HFF-Myc (cell line): ENCODE results near the gene LRCH1.

Source experiments
- DNase-seq: peaks from one replicate; pipeline ENCODE4 v3.0.0-alpha.2; 2011; ENCODE audit warnings: low read depth; ENCODE audit errors: extremely low read depth
- H3K4me3 ChIP-seq: replicated peaks from 2 replicates; pipeline ENCODE4 v1.5.1; 2011; ENCODE audit warnings: low read depth, mild to moderate bottlenecking, control low read depth, low read length
- TF ChIP-seq, protein P1 (sequence below): IDR thresholded peaks from 2 replicates; pipeline ENCODE4 v1.5.1; 2012; ENCODE audit warnings: mild to moderate bottlenecking, low read depth, low read length, control low read depth; ENCODE audit errors: missing control alignments

The LRCH1 gene

DNA sequence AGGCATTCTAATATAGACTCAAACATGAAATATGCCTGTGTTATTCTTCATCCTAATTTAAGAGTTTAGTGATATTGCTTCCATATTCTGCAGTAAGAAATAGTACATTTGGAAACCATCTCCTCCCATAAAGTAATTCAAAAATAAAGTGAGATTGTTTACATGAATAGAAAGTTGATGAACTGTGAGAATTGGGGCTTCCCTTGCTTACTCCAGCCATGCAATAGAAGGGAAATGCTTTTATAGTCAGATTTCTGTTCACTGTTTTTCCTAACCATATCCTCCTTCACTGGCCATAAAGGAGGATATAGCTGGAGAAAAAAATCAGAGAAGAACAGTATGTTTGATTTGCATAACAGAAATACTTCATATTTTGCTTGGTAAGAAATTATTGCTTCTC is 7.8 kb downstream of the LRCH1 start:
- DNase-seq, result no peak
- TF ChIP-seq, protein P1, sequence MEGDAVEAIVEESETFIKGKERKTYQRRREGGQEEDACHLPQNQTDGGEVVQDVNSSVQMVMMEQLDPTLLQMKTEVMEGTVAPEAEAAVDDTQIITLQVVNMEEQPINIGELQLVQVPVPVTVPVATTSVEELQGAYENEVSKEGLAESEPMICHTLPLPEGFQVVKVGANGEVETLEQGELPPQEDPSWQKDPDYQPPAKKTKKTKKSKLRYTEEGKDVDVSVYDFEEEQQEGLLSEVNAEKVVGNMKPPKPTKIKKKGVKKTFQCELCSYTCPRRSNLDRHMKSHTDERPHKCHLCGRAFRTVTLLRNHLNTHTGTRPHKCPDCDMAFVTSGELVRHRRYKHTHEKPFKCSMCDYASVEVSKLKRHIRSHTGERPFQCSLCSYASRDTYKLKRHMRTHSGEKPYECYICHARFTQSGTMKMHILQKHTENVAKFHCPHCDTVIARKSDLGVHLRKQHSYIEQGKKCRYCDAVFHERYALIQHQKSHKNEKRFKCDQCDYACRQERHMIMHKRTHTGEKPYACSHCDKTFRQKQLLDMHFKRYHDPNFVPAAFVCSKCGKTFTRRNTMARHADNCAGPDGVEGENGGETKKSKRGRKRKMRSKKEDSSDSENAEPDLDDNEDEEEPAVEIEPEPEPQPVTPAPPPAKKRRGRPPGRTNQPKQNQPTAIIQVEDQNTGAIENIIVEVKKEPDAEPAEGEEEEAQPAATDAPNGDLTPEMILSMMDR, result no peak
- H3K4me3 ChIP-seq, result no peak overlapping the region

DNA sequence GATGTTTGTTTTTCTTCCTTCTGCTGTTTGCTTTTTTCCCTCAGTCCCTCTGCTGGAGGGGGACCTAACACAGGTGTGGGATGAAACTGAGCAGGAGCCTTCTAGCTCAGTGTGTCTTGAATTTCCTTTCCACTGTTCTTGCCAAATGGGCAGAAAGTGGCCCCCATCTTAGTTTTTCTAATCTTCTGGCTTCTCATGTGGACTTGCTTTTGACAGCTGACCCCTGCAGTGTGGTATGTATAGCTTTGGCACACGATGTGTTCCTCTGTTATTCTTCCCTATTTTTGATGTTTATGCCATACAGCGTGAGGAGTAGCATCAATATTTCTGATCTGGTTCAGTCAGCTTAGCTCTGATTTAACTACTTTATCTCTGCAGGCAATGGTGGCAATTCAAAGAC is 8.3 kb downstream of the LRCH1 start:
- no peak for DNase-seq
- TF ChIP-seq, protein P1, result no peak

DNA sequence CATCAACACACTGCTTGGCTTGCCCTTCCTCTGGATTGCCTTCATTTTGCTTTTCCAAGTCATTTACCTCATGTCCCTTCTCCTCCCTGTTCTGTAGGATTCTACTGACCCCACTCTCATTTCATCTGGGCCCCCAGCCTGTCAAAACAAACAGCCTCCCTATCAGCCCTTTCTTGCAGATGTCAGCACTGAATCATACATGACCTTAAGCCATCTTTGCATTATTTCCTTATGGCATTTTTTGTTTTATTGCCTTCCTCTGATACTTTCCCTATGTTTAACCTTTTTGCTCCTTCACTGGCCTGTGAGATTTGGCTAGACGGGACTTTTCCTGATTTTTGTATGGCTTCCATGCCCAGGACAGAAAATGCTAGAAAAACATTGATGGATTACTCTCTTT is 8.7 kb downstream of the LRCH1 start:
- TF ChIP-seq, protein P1, result no peak
- no peak for DNase-seq
- H3K4me3 ChIP-seq, result no peak overlapping the region

More for the DNA sequence above, 8.3 kb downstream of the LRCH1 start:
- H3K4me3 ChIP-seq, result no peak overlapping the region

DNA sequence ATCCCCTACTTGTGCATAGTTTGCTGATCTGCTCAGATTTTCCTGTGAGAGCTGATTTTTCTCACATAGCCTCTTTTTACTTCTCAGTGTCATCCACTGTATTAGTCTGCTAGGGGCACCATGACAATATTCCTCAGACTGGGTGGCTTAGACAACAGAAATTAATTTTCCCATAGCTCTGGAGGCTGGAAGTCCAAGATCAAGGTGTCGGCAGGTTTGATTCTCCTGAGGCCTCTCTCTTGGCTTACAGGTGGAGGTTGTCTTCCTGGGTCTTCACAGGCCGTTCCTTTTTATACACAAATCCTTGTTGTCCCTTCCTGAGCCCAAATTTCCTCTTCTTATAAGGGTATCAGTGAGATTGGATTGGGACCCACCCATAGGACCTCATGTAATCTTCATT is 9.2 kb downstream of the LRCH1 start:
- H3K4me3 ChIP-seq, result no peak overlapping the region
- DNase-seq, result no peak
- TF ChIP-seq, protein P1, result no peak

DNA sequence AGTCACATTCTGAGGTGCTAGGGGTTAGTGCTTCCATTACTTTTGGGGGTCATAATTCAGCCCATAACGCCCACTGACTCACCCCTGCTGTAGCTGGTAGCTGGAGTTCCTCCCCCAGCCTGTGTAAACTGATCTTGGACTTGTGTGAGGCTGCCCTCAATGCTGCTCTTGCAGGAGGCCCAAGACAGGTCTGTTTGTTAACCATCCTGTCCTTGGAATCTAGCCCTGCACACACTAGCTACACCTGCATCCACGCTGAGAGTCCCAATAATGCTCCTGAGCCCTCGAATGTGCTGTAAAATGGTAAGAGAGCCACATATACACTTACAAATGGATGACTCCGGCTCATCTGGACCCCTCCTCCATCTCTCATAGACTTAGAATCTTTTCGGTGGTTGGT is 9.6 kb downstream of the LRCH1 start:
- TF ChIP-seq, protein P1, result no peak
- no peak overlapping the region for H3K4me3 ChIP-seq

DNA sequence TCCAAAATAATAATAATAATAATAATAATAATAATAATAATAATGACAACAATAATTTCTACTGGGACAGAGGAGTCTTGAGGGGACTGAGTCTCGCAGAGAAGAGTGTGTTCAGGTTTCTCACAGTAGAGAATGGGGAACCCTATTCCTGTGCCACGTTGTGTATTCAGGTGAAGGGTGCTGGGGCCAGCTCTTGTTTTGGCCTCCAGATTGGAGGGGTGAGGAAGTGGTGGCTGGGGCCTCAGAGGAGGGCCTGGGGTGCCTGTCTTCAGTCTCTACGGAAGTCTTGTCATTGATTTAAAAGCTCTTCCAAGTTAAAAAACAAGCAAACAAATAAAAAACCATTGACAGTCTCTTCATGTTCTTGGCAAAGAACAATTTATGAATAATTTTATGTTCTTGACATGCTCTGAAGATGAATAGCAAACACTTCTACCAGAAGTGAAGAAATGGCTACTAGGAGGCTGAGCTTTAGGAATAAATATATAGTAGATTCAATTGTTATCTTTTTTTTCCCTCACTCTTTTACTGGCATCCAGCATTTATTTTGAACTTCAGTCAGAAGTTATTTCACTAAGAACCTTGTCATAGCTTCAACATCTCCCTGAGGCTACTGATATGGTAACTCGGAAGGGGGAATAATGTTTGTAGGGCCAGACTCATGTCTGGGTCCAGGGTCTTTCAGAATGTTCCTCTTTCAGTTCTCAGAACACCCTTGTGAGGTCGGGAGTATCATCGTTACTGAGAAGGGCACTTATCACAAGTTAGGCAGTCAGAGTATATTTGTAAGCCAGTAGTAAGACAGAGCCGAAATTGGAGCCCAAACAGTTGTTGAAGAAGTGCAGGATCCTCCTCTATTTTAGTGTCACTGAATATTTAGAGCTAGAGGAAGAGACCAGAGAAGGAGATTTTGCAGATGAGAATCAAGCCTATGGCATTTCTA is 13.1 kb downstream of the LRCH1 start:
- DNase-seq, result no peak
- no peak overlapping the region for H3K4me3 ChIP-seq
- TF ChIP-seq, protein P1, result no peak

More for the DNA sequence above, 9.6 kb downstream of the LRCH1 start:
- no peak for DNase-seq
